Activated naive CD4-positive, alpha-beta T cell treated with anti-CD3 and anti-CD28 coated beads, Interleukin-2, amount 10 ng/mL, durations not matched to agents 7 days and 5 days (primary cell): ENCODE results near the gene GPR33.
"Not testable (repeated sequence)": the region's sequence is repeated elsewhere in the genome, so short reads cannot be mapped to it uniquely, and the experiment has no call there.

Experiments
- CTCF ChIA-PET: fragments of 350-600 bp; sonication (Branson Sonifier 250); formaldehyde crosslinking; loops from one replicate; lab custom pipeline; 2021; ENCODE audit warnings: antibody characterized with exemption; lab: Charles Lee
- DNase-seq: peaks from one replicate; pipeline ENCODE4 v3.0.0-alpha.2; 2020
- H3K27ac Mint-ChIP-seq: one replicate; pipeline ENCODE4 v1.8.0; 2021; ENCODE audit warnings: mild to moderate bottlenecking, moderate library complexity, mixed read lengths
- H3K27me3 Mint-ChIP-seq: one replicate; pipeline ENCODE4 v1.8.0; 2021; ENCODE audit warnings: mild to moderate bottlenecking, mixed read lengths
- H3K36me3 Mint-ChIP-seq: one replicate; pipeline ENCODE4 v1.8.0; 2021; ENCODE audit warnings: mixed read lengths
- H3K4me1 Mint-ChIP-seq: one replicate; pipeline ENCODE4 v1.8.0; 2021; ENCODE audit warnings: mixed read lengths
- H3K4me3 Mint-ChIP-seq: one replicate; pipeline ENCODE4 v1.8.0; 2021; ENCODE audit warnings: mild to moderate bottlenecking, moderate library complexity, mixed read lengths
- H3K9me3 Mint-ChIP-seq: one replicate; pipeline ENCODE4 v1.8.0; 2021; ENCODE audit warnings: mixed read lengths

The GPR33 gene

GRCh38 chr14:31484754-31485153, 3.1 kb downstream of the GPR33 start:
- no peaks in the 10 kb centered on the region for H3K36me3 Mint-ChIP-seq
- no peaks in the 10 kb centered on the region for H3K9me3 Mint-ChIP-seq
- no peak for DNase-seq
- H3K27ac Mint-ChIP-seq: no peak overlapping the region
- H3K4me1 Mint-ChIP-seq: no peaks in the 10 kb centered on the region
- no peak overlapping the region for H3K4me3 Mint-ChIP-seq
- CTCF ChIA-PET: no interaction called here
- H3K27me3 Mint-ChIP-seq: no peaks in the 10 kb centered on the region

DNA sequence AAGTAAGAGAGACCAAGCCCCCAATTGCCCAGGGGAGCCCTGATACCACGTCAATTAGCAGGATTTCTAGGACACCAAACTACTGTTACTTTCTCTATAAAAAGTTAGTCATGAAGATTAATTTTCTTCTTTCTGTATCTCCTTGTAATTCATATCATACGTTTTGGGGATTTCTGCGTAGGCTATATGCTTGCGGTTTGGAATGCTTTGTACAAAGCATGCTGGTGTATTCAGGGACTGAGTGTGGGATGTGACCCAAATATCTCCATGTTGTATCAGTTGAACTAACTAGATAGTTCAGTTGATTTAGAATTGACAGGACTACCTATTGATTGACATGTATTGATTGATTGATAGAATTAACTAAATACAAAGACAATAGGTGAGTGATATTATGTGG, 7.7 kb downstream of the GPR33 start:
- CTCF ChIA-PET: no interaction called here
- DNase-seq: no peak
- H3K4me1 Mint-ChIP-seq: no peaks in the 10 kb centered on the region
- H3K4me3 Mint-ChIP-seq: no peak overlapping the region
- no peaks in the 10 kb centered on the region for H3K9me3 Mint-ChIP-seq
- H3K27me3 Mint-ChIP-seq: peaks cover 4% of the 10 kb centered on the region
- no peaks in the 10 kb centered on the region for H3K36me3 Mint-ChIP-seq
- H3K27ac Mint-ChIP-seq: no peak overlapping the region

DNA sequence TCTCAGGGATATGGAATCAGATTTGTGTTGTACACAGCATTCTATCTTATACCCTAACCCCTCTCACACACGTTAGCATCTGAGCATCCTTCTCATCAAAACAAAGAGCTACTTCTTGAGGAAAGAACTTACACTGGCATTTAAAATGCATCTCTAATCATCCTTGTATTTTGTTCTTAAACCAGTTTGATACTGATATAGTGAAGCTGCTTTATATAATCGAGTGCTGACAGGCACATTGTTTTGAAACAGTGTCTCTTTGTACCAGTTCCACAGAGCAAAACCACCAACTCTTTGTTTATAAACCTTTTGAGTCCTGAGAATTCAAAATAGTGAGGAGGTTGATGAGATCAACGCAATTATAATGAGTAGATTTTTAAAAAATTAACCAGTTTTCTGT, 8.8 kb downstream of the GPR33 start:
- H3K27me3 Mint-ChIP-seq: peaks cover 4% of the 10 kb centered on the region
- no peak for DNase-seq
- no peak overlapping the region for H3K4me3 Mint-ChIP-seq
- H3K4me1 Mint-ChIP-seq: no peaks in the 10 kb centered on the region
- H3K27ac Mint-ChIP-seq: no peak overlapping the region
- CTCF ChIA-PET: no interaction called here
- H3K36me3 Mint-ChIP-seq: no peaks in the 10 kb centered on the region
- peaks cover under 1% of the 10 kb centered on the region for H3K9me3 Mint-ChIP-seq

- Mint-ChIP-seq H3K9me3 (peaks cover 1% of the 10 kb centered on the region), H3K4me3 (no peak overlapping the region), H3K27ac (no peak overlapping the region), H3K4me1 (no peaks in the 10 kb centered on the region), H3K36me3 (no peaks in the 10 kb centered on the region), H3K27me3 (peaks cover 4% of the 10 kb centered on the region)
- CTCF ChIA-PET: no interaction called here
- DNase-seq: no peak
Measured at GRCh38 chr14:31477248-31477647, 10.6 kb downstream of the GPR33 start.

DNA sequence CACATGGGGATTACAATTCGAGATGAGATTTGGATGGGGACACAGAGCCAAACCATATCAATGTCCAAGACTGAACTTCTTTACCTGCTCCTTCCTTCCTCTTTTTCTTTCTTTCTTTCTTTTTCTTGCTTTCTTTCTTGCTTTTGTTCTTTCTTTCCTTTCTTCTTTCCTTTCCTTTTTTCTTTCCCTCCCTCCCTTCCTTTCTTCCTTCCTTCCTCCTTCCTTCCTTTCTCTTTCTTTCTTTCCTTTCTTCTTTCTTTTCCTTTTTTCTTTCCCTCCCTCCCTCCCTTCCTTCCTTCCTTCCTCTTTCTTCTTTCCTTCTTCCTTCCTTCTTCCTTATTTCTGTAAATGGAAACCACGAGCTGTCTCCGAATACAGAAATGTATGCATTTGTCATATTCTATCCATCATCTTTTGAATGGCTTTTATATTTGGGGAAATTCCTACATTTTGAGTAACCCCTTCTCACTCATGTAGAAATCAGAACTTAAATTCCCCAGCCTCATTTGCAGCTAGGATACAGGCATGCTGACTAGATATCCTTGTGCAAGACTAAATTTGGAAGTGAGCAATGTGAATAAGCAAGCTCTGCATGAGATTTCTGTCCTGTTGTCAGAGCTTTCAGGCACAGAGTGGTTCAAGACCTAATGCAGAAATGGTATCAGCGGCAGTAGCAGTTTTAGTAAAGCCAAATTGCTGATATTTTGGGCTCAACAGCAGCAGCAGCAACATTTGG, 11.5 kb downstream of the GPR33 start:
- no peak overlapping the region for H3K27ac Mint-ChIP-seq
- H3K9me3 Mint-ChIP-seq: peaks cover 1% of the 10 kb centered on the region
- no peaks in the 10 kb centered on the region for H3K4me1 Mint-ChIP-seq
- no peak overlapping the region for H3K4me3 Mint-ChIP-seq
- H3K27me3 Mint-ChIP-seq: peaks cover 4% of the 10 kb centered on the region
- CTCF ChIA-PET: no interaction called here
- H3K36me3 Mint-ChIP-seq: no peaks in the 10 kb centered on the region
- no peak for DNase-seq

GRCh38 chr14:31466554-31466953, 21.3 kb downstream of the GPR33 start:
- no peak for DNase-seq
- Mint-ChIP-seq H3K9me3 (no peaks in the 10 kb centered on the region), H3K27me3 (peaks cover 5% of the 10 kb centered on the region), H3K4me1 (no peaks in the 10 kb centered on the region), H3K36me3 (no peaks in the 10 kb centered on the region), H3K4me3 (no peak overlapping the region), H3K27ac (no peak overlapping the region)
- CTCF ChIA-PET: no interaction called here

- Mint-ChIP-seq H3K27me3 (peaks cover 8% of the 10 kb centered on the region), H3K4me3 (no peak overlapping the region), H3K4me1 (no peaks in the 10 kb centered on the region), H3K36me3 (no peaks in the 10 kb centered on the region), H3K9me3 (no peaks in the 10 kb centered on the region), H3K27ac (no peak overlapping the region)
- DNase-seq: no peak
- CTCF ChIA-PET: no interaction called here
Measured at GRCh38 chr14:31465111-31465510, 22.7 kb downstream of the GPR33 start.

- peaks cover 12% of the 10 kb centered on the region for H3K4me1 Mint-ChIP-seq
- H3K27ac Mint-ChIP-seq, H3K9me3 Mint-ChIP-seq, H3K36me3 Mint-ChIP-seq, H3K27me3 Mint-ChIP-seq, DNase-seq, H3K4me3 Mint-ChIP-seq: not testable (repeated sequence)
- CTCF ChIA-PET: interaction anchor here (1.2 kb wide), 1 partner anchor 9 kb away, joined by 3 read pairs; no protein-coding TSS in a partner anchor
Measured at GRCh38 chr14:31462450-31462849, 25.4 kb downstream of the GPR33 start.

DNA sequence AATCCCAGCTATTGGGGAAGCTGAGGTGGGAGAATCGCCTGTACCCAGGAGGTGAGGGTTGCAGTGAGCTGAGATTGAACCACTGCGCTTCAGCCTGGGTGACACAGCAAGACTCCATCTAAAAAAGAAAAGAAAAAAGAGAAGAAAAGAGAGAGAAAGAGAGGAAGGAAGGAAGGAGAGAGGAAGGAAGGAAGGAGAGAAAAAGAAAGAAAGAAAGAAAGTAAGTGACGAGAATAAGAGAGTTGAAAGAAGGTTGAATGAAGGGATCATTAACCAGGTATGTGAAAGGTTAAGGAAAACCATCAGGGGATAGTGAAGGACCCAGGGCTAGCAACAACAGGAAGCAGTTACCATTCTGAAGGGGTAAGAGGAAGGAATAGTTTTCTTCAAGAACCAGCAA, 26.3 kb downstream of the GPR33 start:
- Mint-ChIP-seq H3K4me3 (no peak overlapping the region), H3K27me3 (peaks cover 8% of the 10 kb centered on the region), H3K27ac (no peak overlapping the region), H3K36me3 (no peaks in the 10 kb centered on the region), H3K9me3 (no peaks in the 10 kb centered on the region), H3K4me1 (peaks cover 17% of the 10 kb centered on the region)
- DNase-seq: no peak
- CTCF ChIA-PET: interaction anchor here (1.2 kb wide), 1 partner anchor 8 kb away, joined by 3 read pairs; no protein-coding TSS in a partner anchor

DNA sequence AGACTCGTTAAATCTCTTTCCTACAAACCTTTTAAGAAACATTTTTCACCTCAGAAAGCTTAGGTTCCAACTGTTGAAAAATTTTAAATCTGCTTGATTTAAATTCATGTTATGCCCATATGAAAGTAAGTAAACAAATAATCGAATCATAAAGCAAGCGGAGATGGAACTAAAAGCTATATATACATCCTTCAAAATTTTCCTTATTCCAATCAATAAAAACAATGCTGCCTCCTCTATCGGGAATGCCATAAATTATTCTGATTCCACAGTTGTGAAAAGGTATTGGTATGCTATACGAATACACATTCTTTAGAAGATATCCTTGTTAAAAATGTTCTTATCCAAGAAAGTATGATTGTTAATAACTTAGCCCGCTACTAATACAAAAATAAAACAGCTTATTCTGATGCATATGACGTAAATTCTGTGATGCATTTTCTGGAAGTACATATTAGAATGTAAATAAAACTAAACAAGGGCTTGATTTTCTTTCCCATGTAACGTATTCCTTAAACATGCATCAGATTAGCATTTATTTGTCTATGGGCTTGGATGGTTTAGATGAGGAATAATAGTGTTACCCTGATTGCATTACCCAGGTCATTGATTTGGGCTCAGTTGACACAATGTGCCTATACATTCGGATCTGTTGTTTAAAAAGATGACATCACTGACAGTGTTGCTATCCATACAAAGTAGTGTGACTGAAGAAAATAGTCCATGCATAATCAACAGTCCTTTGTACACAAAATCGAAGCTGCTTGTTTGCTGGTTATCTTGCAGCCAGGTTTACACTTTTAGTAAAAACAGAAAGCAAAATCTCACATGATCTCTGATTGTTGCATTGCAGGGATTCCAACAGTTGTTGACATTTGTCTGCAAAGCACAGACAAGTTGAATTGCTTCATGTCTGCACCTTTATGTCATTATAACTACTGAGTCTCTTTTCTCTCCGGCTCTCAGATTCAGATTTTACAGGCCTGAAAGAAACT, 29.9 kb downstream of the GPR33 start:
- no peak for DNase-seq
- peak overlapping the region; percentile 93 for H3K27ac Mint-ChIP-seq
- no peaks in the 10 kb centered on the region for H3K9me3 Mint-ChIP-seq
- CTCF ChIA-PET: interaction anchor here (0.9 to 2.5 kb wide), 5 partner anchors 9 to 797 kb away, joined by 3 to 12 read pairs (median 3); no protein-coding TSS in a partner anchor
- peak overlapping the region; percentile 94 for H3K4me3 Mint-ChIP-seq
- no peaks in the 10 kb centered on the region for H3K36me3 Mint-ChIP-seq
- H3K27me3 Mint-ChIP-seq: peaks cover 8% of the 10 kb centered on the region
- H3K4me1 Mint-ChIP-seq: peaks cover 29% of the 10 kb centered on the region

- Mint-ChIP-seq H3K4me1 (peaks cover 29% of the 10 kb centered on the region), H3K4me3 (peak within 1 kb of the TSS; percentile 94), H3K27me3 (peaks cover 8% of the 10 kb centered on the region), H3K36me3 (no peaks in the 10 kb centered on the region), H3K9me3 (no peaks in the 10 kb centered on the region), H3K27ac (peak within 1 kb of the TSS; percentile 93)
- CTCF ChIA-PET: interaction anchor here (1.0 to 2.5 kb wide), 4 partner anchors 8 to 798 kb away, joined by 3 to 12 read pairs (median 4); no protein-coding TSS in a partner anchor
- peak; percentile 93 for DNase-seq
Measured at GRCh38 chr14:31456841-31457664, 30.8 kb downstream of the GPR33 start, which contains the start of gene DTD2. Gene DTD2, minus strand, starts transcription at chr14:31457506. Its CDS starts 113 bp downstream, at chr14:31457393.

DNA sequence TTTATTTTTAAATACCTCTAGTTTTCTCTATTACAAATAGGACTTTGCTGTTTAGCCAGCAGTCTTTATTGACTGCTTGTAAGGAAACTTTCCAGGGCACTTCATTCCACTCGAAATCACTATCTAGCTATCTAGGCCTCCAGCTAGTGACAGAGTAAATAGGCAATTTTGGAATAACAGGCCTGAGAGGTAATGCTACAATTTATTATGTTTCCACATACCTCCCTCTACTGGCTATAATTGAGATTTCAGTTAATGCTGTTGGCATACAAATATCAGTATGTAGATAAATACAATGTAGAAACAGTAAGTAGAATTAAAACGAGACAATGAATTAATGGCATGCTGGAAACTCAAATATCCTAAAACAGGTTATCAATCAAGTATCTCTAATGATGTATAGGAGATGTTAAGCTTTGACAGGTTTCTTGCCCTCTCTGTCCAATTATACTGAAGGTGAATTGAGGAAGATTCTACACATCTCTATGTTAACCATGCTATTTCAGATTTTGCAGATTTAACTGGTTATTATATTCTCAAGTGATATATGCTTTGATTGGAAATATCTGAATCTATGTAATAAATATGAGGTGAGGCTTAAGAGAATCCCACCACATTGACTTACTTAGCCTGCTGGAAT, 37.7 kb downstream of the GPR33 start:
- Mint-ChIP-seq H3K4me3 (no peak overlapping the region), H3K36me3 (peaks cover 13% of the 10 kb centered on the region), H3K9me3 (no peaks in the 10 kb centered on the region), H3K4me1 (peaks cover 4% of the 10 kb centered on the region), H3K27ac (no peak overlapping the region), H3K27me3 (no peaks in the 10 kb centered on the region)
- no peak for DNase-seq
- CTCF ChIA-PET: interaction anchor here (0.7 to 2.9 kb wide), 15 partner anchors 8 to 805 kb away, joined by 3 to 12 read pairs (median 4); partner anchors contain the start of gene DTD2

DNA sequence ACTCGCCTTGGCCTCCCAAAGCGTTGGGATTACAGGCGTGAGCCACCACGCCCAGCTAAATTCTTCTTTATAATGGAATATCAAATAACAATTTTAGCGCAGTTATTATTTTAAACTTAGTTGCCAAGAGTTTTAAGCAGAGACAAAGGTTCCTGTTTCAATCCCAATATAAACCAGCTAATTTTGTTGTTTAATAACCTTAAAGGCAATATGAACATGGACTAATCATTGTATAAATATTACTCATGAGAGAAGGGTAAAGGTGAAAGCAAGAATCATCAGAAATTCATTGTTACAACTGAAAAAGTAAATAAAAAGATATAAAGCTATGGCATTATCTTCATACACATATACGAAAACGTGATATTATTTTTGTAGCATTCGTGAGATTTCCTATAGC, 38.7 kb downstream of the GPR33 start:
- H3K4me1 Mint-ChIP-seq: no peaks in the 10 kb centered on the region
- H3K27ac Mint-ChIP-seq: no peak overlapping the region
- H3K27me3 Mint-ChIP-seq: no peaks in the 10 kb centered on the region
- H3K36me3 Mint-ChIP-seq: peaks cover 13% of the 10 kb centered on the region
- DNase-seq: no peak
- H3K9me3 Mint-ChIP-seq: no peaks in the 10 kb centered on the region
- no peak overlapping the region for H3K4me3 Mint-ChIP-seq
- CTCF ChIA-PET: interaction anchor here (1.0 to 2.9 kb wide), 12 partner anchors 8 to 806 kb away, joined by 3 to 12 read pairs (median 4); partner anchors contain the start of gene DTD2
